GM19395 (cell line): ENCODE results near the gene CYP2R1.
A peak's percentile ranks its signal among the peaks of the same experiment; 100 is the strongest.
"Not testable (repeated sequence)": the region's sequence is repeated elsewhere in the genome, so short reads cannot be mapped to it uniquely, and the experiment has no call there.

ENCODE experiments used
- ATAC-seq: cut with Tn5 transposase; IDR thresholded peaks from one replicate; pipeline ENCODE4 v1.9.1; 2021; ENCODE audit warnings: mild to moderate bottlenecking, moderate library complexity; ENCODE audit not compliant: unreplicated experiment

CYP2R1 gene

GRCh38 chr11:14894657-14895598 lies 2.9 kb upstream of the CYP2R1 start:
- ATAC-seq: no peak

DNA sequence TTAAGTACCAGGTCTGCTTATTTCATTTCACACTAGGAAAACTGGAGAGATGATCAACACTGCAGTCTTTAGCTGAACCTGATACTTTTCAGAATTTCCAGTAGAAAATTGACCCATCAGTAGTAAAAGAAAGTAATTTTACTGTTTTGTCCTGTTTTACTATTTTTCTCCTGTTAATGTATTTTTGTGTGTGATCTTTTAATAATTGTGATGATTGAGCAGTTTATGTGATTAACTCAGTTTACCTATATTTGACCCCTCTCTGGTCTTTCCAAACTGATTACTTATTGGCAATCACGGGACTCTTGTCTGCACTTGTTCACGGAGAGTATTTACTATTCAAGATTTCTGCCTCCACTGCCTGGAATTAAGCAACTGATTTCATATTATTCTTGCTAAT lies 546 bp upstream of the CYP2R1 start:
- no peak for ATAC-seq

DNA sequence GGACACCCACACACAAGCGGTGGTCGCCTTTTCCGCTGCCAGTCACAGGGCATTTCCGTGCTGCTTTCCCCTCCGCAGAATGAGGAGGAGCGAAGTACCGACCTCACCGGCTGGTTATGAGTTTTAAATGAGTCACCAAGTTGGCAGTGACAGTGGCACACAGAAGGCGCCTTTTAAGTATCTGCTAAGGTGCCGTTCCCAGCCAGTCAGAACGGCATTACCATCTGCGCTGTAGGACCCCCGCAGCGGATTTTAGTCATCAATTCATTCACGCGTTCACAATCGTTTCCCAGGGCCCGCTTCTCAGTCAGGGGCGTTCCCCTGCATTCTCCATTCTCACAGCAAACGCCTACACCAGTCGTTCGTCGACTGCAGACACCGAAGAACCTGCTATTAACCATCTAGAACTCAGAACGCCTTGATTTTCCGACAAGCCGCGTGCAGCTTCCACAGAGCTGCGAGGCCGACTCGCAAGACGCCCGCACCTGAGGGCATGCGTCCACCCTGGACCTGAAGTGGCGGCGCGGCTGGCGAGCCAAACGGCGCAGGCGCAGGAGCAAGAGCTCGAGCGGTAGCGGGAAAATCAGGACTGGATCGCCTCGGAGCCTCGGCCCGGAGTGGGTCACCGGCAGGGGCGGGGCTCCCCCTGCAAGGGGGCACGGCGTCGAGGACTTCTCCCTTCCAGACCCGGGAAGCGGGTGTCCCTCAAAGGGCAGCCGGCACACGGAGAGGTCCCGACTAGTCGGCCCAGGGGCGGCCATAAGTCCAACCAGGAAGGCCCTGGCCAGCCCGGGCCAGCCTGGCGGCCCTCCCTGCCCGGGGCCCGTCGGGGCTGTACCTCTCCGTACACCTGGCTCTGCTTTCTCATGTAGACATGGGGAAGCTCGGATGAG lies 642 bp downstream of the CYP2R1 start:
- peak; percentile 58 for ATAC-seq

- no peak for ATAC-seq
Observed at GRCh38 chr11:14886513-14886912, 5.5 kb downstream of the CYP2R1 start.

DNA sequence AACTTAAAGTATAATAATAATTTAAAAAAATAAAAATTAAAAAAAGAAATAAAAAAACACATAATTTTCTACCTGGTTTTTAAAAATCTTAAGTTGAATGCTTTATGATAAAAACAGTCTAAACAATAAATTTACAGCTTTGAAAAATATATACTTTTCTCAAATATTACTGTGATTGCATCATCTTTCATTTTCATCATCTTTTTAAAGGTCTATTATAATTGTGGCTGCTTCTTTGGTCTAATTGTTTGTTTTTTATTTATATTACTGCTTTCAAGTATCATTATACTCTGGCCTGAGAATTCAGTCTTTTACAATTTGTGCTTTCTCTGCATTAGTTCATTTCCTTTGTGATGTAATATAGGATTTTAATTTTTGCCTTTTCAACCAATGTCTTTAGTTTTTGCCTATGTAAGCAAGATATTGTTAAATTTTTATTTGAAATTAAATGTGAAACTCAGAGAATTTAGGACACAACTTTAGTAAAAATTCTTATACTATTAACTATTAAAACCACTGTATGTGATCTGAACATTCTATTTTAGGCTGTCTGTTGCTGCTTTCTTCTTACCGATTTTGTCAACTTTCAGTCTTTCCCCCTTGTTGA lies 7.3 kb downstream of the CYP2R1 start:
- ATAC-seq: no peak

GRCh38 chr11:14883683-14884082 lies 8.3 kb downstream of the CYP2R1 start:
- ATAC-seq: not testable (repeated sequence)

DNA sequence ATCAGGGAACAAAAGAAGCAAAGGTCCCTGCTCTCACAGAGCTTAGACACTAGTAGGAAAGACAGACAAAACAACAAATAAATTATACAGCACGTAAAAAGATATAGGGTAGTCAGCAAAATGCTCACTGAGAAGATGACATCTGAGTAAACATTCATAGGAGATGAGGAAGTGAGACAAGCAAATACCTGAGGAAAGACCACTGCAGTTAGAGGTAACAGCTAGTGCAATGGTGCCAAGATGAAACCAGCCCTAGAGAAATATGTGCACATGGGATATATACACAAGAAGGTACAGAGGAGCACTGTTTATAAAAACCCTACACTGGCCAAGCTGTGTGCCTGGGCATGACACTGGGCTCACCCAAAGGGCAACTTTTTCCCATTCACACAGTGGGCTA lies 9.8 kb downstream of the CYP2R1 start:
- ATAC-seq: peak; percentile 60

DNA sequence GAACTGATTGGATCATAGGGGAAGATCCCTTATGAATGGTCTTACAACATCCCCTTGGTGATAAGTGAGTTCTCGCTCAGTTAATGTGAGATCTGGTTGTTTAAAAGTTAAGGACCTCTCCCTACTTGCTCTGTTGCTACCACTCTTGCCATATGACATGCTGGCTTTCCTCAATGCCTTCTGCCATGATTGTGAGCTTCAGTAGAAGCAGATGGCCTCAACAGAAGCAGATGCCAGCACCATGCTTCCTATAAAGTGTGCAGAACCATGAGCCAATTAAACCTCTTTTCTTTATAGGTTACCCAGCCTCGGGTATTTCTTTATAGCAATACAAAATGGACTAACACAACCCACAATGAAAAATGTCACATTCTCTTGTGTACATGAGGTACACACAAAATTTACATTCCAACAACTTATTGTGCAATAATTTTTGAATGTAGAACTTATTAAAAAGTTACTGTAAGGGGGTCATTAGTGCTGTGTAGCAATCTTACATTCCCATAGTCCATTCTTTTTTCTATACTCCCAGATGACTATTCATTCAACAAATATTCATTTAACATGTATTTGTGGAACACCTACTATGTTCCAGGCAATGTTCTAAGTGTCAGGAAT lies 10.3 kb downstream of the CYP2R1 start:
- ATAC-seq: no peak

DNA sequence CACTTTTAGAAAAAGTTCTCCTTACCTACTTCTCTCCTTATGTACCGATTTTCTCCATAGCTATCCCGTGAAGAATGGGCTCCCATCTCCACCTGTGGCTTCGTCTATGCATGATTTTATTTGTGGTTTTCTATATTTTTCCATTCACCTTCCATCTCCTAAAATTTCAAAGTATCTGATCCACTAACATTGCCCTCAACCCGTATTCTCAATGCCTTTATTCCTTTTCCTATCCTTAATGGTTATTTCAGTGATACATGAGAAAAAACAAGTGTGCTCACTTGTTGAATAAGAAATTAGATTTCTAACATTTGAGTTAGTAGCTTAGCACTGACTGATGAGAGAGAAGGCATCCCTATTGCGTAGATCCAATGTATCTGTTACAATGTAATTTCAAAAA lies 16.9 kb downstream of the CYP2R1 start:
- no peak for ATAC-seq

GRCh38 chr11:14873632-14874031 lies 18.4 kb downstream of the CYP2R1 start:
- ATAC-seq: no peak

DNA sequence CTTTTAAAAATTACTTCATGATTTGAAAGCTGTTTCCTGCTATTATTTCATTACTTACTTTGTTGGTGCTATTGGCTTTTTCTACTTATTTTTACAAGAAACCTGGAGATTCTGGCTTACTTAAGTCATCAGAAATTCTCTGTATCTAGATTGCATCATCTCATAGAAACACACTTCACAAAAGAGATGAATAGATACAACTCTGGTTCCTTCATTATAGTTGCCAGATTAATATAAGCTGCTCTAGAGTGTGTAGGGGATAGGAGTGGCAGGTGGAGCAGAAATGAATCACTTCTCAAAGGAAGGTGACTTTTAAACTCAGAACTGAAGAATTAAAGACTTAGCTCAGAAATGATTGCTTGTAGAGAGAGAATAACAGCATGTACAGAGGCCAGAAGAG lies 20.0 kb downstream of the CYP2R1 start:
- ATAC-seq: no peak

GRCh38 chr11:14863775-14864174 lies 28.3 kb downstream of the CYP2R1 start:
- ATAC-seq: not testable (repeated sequence)

GRCh38 chr11:14861680-14862079 lies 30.4 kb downstream of the CYP2R1 start:
- no peak for ATAC-seq

- ATAC-seq: no peak
Observed at GRCh38 chr11:14860511-14860910, 31.5 kb downstream of the CYP2R1 start.

DNA sequence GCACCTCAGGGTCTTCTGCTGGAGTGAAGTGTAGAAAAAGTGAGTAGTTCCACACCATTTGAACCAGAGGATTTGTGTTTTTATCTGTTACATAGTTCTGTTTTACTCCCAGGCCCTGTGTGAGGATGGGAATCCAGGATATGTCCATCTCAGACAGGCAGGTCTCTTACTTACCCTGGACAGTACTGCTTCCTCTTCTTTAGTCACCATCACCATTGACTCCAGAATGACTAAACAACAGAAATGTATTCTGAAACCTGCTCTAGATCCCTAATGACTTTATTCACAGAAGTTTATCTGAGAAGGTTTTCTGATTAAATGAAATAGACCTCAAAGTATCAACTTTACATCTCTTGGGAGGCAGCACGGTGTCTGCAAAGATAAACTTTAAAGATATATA lies 33.6 kb downstream of the CYP2R1 start:
- ATAC-seq: no peak

DNA sequence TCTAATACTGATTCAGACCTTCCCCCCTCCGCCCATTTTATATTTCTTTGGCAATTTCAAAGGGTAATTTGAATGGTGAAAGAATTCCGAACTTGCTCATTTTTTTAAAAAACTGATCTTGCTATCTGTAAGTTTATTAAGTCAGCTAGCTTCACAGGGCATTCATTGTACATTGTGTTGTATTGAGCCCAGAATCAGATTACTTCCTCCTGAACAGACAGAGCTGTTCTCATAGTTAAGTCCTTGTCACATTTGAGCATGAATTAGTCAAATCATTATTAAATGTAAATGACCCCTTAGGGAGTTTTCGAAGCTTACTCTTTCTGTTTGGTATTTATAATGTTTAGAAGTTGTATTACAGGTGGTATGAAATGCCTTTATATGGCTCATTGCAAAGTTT lies 34.4 kb downstream of the CYP2R1 start:
- no peak for ATAC-seq

GRCh38 chr11:14855890-14856289 lies 36.1 kb downstream of the CYP2R1 start:
- ATAC-seq: no peak

DNA sequence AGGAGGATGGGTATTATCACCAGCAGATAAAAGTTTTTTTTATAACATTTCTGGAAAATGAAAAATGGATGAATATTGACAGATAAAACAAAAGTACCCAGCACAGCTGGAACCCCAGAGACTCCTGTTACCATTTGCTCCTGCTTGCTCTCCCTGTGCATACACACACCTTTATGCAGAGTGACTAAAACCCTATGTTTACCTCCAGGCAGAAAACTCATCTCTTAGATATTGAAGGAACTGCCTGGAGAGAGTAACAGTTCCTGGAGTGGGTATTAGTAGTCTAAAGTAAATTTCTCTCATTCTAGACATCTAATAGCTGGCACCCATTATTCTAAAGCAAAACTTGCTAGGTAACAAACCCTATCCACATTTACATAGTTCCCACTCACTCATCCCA lies 38.0 kb downstream of the CYP2R1 start:
- ATAC-seq: no peak

DNA sequence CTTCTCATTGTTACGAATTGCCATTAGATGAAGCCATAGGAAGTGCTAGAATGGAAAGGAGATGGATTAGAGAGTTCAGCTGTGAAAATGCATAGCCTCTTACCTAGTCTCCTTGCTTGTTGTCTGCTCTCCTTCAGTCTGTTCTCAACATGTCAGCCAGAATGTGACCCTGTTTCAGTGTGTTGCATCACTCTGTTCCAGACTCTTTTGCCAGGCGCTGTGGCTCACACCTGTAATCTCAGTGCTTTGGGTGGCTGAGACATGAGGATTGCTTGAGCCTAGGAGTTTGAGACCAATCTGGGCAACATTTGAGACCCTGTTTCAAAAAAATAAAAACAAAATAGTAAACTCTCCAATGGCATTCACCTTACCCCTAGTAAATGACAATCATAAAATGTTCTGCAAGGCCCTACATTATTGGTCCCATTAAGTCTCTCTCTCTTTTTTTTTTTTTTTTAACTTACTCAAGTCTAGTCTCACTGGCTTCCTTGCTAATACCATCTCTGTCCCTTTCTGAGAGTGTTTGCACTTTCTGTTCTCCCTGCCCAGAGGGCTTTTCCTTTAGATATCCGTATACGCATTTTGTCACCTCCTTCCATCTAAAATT lies 39.4 kb downstream of the CYP2R1 start:
- no peak for ATAC-seq

- ATAC-seq: no peak
Observed at GRCh38 chr11:14842002-14842401, 50.0 kb downstream of the CYP2R1 start.
